HL-60/S4 (cell line): Measurements from ENCODE around the gene CXCL16.

Source experiments
- in situ Hi-C: fragments of 300-500 bp; cut with MboI; formaldehyde crosslinking; loops from 2 replicates; pipeline ENCODE4 v1.14.3; 2022; ENCODE audit warnings: low sequenced_read_pairs

The CXCL16 gene

DNA sequence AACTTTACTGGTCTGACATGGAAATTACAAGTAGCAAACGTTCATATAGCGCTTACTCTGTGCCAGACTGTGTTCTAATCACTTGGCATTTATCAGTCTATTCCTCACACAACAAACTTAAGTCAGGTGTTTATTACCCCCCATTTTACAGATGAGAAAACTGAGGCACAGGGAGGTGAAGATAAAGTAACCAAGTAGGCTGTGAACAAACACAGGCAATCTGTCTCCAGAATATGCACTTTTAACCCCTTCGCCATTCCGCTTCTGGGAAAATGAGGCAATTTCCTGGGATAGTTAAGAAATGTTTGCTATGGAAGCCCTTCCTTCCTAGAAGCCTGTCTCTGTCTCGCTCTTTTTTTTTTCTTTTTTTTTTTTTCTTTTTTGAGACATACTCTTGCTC, 12.2 kb upstream of the CXCL16 start:
- in situ Hi-C loops: no loop called here

DNA sequence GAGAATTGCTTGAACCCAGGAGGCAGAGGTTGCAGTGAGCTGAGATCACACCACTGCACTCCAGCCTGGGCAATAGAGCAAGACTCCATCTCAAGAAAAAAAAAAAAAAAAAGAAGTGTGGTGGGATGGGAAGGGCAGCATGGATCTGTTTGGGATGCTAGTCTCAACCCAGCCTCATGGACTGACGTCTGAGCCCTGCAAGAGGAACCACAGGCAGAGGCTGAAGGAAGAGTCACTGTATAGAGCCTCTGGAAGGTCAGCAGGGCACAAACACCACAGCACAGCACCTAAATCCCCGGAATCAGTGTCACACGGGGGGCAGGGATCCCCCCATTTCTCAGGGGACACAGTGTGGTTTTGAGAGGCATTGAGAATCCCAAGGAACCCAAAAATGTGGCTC, 10.9 kb upstream of the CXCL16 start:
- in situ Hi-C loops: no loop called here

DNA sequence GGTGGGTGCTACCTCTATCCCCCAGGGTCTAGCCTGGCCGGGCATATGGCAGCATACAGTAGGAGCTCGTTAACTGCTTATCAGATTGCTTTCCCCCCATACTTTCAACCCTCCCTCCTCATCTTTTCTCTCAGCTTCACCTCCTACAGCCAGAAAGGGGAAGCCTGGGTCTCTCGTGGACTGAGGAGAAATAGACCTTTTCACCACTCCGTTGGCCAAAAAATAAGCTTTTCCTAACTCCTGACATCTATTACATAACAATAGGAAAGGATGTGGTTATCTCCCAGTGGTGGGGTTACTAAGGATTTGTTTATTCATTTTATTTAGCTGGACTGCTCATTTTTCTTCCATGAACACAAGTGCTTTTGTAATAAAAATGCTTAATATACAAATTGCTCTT, 9.0 kb upstream of the CXCL16 start:
- in situ Hi-C loops: no loop called here

DNA sequence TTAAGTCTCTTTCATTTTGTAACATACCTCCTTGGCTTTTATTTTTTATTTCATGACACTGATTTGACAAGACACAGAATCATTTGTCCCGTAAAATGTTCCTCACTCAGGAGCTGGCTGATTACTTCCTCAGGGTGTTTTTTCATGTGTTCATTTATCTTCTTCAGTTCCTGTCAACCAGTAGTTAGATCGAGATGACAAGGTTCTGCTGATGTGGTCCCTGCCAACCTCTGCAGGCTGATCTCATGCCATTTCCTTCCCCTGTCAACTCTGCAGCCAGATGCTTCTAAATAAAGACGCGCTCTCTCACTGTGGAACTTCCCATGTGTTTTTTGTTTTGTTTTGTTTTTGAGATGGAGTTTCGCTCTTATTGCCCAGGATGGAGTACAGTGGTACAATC, 8.1 kb upstream of the CXCL16 start:
- in situ Hi-C loops: no loop called here

DNA sequence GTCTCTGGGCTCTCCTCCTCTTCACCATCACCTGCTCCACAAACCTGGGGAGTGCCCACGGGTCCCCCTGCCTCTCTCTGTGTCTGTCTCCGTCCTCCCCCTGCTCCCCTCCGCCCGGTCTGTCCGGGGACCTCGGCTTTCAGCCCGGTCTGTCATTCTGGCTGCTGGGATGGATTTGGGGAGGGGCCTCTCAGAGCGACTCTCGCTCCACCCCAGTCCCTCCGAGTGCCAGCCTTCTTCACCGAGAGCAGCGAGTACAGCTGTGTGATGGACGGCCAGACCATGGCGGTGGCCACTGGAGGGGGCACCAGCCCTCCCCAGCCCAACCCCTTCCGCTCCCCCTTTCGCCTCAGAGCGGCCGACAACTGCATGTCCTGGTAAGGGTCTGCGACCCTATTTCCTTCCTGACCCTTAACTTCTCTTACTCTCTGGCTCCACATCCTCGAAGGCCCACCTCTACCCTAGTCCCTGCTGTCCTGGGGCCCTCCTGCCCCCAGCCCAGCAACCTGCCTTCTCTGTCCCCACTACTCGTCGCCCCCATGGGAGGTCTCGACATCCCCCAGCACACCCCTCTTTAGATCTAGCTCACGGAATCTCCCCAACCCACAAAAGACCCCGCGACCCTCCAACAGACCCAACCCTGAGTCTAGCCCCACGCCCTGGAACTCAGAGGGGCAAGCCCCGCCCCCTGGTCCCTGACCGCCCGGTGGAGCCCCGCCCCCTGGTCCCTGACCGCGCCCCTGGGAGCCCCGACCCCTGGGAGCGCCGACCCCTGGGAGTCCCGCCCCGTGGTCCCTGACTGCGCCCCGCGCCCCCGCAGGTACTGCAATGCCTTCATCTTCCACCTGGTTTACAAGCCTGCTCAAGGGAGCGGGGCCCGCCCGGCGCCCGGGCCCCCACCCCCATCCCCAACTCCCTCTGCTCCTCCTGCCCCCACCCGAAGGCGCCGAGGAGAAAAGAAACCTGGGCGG, 5.6 kb upstream of the CXCL16 start:
- in situ Hi-C loops: no loop called here

DNA sequence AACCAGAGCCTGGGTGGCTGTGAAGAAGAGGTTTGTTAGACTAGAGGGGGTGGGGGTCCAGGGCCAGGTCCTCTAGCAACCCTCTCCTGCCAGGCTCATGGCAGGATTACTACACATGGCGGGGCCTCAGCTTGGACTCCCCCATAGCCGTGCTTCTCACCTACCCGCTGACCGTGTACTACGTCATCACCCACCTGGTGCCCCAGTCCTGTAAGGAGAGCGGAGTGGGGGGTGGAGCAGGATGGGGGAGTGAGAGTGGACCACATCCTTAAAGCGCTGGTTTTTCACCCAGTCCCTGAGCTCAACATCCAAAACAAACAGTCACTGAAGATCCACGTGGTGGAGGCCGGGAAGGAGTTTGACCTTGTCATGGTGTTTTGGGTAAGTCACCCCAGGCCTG, 4.2 kb upstream of the CXCL16 start:
- in situ Hi-C loops: no loop called here

DNA sequence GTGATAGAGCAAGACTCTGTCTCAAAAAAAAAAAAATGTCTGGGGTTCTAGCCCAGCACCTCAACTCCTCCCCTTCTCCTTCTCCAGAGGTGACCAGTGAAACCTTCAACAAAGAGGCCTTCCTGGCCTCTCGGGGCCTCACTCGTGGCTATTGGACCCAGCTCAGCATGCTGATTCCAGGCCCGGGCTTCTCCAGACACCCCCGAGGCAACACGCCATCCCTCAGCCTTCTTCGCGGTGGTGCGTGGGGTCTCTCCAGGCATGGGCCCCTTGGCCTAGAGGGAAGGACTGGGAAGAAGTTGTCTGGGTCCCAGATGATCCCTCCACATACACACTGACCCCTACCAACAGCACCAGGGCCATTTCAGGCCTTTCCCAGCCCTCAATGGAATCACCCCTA, 3.5 kb upstream of the CXCL16 start:
- in situ Hi-C loops: no loop called here

DNA sequence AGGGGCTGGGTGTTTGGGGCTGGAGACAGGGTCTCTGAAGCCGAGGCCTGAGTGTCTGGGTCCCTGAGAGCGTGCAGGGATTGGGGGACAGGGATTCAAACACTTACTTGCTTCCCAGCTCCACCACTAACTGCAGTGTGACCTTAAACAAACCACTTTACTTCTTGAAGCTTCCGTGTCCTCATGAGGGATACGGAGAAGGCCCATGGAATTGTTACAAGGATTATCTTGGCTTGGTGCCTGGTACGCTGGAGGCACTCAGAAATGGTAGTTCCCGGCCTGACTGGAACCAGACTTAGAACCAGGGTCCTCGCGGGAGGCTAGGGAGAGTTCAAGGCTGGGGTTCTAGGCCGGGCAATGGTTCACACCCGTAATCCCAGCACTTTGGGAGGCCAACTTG, 2.9 kb upstream of the CXCL16 start:
- in situ Hi-C loops: no loop called here

DNA sequence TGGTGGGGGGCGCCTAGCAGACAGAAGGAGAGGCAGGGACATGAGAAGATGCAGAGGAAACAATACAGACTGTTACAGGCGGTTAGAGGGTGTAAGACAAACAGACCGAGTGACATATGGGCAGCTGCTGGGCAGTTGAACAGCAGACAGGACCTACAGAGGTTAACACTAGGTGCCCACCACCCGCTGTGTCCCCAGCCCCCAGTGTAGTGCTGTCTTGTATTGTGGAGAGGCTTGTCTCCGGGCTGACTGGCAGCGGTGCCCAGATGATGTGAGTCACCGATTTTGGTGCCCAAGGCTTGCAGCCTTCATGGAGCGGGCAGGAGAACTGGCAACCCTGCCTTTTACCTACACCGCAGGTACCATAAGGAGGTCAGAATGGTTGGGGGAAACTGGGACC, 2.4 kb upstream of the CXCL16 start:
- in situ Hi-C loops: no loop called here

DNA sequence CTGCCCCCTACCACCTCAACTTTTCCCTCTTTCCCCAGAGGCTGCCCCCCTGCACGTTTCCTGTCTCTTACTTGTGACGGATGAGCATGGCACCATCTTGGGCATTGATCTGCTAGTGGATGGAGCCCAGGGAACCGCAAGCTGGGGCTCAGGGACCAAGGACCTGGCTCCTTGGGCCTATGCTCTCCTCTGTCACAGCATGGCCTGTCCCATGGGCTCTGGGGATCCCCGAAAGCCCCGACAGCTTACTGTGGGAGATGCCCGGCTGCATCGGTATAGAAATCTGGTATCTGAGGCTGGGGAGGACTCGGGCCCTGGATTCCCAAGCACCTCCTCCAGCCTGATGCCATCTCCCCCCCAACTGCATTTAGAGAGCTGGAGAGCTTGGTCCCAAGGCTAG, 1.8 kb upstream of the CXCL16 start:
- in situ Hi-C loops: no loop called here

DNA sequence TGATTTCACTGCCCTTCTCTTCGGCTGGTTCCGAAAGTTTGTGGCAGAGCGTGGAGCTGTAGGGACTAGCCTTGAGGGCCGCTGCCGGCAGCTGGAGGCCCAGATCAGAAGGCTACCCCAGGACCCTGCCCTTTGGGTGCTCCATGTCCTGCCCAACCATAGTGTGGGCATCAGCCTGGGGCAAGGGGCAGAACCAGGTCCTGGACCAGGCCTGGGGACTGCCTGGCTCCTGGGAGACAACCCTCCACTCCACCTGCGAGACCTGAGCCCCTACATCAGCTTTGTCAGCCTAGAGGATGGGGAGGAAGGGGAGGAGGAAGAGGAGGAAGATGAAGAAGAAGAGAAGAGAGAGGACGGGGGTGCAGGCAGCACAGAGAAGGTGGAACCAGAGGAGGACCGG, 856 bp upstream of the CXCL16 start:
- in situ Hi-C loops: no loop called here

DNA sequence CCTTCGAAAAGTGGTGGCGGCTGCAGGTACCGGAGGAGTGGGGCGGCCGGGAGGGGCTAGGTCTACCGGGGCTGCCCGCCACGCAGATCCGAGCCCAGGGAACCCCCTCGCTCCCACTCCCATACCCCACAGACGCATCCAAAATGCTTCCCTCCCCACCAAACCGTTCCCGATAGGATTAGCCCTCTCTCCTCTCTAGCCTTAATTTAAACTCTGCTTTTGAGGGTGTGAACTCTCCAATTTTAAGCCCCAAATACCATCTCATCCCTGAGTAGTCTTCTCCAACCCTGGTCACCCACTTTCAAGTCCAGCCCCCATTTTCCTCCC, 260 bp upstream of the CXCL16 start:
- in situ Hi-C loops: no loop called here

DNA sequence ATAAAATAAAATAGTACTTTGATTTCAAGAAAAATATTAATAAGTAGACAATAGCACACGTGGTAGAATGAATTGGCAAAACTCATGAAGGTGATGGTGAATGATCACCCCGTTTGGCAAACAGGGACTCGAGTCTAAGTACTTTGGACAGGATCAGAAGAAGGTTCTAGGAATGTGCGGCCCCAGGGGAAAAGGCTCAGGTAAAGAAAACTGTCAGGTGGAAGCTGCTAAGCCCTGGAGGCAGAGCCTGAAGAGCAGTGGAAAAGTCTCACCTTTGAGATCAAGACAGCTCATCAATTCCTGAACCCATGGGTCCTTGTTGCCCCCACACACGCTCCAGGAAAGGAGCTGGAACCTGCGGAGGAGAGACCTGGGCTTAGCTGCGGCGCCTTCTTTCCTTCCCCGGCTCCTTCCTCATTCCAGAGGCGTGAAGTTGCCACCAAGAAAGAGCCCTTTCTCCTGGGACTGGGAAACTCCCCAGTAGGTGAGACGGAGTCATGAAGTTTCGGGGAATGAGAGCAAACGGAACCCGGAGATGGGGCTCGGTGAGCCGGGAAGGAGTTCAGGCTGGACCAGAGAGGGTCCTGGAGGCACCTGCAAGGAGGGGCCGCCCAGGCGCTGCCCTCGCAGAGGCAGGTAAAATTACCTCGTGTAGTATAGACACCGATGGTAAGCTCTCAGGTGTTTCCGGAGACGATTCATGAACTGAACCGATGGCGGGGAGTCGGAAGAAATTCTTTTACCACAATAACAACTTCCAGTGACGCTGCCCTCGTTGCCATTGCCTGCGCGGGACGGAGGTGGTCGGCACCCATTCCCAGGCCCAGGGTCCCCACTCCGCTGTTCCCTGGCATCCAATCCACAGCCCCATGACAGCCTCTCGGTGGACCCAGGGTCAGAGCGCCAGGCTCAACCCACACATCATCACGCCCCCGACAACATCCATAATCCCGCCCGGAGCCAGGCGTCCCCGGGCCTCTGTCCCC, 1.3 kb downstream of the CXCL16 start:
- in situ Hi-C loops: no loop called here

DNA sequence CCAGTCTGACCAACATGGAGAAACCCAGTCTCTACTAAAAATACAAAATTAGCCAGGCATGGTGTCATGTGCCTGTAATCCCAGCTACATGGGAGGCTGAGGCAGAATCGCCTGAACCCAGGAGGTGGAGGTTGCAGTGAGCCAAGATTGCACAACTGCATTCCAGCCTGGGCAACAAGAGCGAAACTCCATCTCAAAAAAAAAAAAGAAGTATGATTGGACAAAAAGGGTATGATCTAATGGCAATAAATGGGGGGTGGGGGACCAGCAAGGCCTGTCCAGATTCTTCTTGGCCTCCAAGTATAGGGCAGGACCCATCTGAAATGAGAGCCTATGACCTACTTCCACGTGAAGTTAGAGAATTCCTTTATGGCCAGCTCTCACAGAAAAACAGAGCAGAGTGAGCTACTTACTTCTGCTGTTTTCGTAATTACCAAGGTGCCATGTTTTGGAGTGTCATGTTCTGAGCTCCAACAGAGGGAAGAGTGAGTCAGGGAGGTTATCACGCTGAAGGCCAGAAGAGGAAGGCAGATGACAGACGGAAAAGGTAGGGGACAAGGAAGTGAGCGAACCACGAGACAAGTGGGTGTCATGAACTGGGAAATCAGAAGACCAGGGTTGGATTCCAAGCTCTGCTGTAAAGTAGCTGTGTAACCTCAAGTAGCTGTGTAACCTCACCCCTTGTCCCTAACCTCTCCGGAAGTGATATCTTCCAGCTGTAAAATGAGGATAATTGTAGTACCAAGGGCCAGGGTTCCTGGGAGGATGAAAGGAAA, 3.7 kb downstream of the CXCL16 start:
- in situ Hi-C loops: no loop called here

DNA sequence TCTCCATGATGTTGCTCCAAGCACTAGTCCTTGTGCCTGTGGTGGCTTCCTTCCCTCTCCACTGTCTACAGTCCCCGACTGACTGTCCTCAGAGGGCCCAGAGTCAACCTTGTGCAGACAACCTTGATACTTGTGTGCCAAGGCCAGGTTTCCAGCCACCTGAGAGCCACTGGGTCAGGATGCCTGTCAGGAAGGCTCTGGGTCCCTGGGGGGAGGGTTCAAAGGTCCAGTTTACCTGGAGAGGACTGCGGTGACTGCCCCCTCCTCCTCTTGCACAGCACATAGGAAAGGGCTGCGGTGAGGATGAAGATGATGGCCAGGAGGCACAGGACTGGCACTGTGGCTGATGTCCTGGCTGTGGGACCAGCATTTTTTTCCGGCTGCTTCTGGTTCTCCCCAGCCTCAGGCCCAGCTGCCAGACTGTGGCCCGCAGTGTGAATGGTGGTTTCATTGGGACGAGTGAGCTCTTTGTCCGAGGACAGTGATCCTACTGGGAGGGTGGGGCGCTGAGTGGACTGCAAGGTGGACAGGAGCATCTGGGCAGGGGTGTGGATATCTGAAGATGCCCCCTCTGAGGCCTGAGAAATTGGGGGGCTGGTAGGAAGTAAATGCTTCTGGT, 4.8 kb downstream of the CXCL16 start:
- in situ Hi-C loops: no loop called here

DNA sequence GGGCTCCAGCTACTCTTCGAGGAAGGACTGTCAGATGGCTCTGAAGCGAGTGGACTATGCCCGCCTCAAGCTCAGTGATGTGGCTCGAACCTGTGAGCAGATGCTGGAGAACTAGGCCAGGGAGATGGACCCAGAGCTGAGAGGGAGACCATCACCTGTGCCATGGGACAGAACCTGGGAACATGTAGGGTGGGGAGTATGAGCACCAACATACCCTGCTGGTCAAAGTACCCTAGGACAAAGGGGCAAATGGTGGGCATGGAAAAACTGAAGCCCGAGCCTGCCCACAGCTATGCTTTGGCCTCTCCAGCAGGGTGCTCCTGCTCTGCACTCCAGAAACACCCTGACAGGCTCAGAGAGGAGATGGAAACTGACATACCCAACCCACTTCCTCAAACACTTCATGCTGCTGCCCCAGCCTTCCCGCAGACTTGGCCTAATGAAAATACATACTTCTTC, 6.6 kb downstream of the CXCL16 start:
- in situ Hi-C loops: no loop called here

DNA sequence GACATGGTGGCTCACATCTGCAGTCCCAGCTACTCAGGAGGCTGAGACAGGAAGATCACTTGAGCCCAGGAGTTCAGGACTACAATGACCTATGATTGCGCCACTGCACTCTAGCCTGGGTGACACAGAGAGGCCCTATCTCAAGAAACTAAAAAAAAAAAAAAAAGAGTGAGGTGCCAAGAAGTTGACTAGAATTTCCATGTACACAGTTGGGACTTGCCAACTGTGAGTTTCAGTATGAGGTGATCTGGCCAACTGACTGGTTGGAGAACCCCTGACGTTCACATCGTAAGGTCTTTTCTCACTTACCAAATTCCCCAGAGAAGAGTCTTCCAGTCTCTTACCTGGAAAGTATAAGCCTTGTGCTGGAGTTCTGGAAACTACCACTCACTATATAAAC, 11.6 kb downstream of the CXCL16 start:
- in situ Hi-C loops: no loop called here

DNA sequence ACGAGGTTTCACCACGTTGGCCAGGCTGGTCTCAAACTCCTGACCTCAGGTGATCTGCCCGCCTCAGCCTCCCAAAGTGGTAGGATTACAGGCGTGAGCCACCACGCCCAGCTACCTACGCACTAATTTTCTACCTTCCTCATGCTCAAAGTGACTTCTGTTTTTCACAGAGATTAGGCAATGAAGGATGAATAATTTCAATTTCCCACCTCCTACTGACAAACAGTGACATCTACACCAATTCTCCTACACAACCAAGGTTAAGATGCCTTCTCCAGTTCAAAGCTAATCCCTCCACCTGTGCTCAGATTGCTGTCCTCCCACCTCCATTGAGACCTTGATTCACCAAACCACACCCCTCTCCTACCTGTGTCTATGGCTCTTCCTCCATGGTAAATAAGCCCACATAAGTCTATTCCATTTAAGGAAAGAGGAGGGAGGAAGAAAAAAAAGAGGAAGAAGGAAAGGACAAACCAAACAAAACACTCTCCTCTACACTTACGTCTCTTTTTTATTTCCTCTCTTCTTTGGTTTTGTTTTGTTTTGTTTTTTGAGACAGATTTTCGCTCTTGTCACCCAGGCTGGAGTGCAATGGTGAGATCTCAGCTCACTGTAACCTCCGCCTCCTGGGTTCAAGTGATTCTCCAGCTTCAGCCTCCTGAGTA, 13.9 kb downstream of the CXCL16 start:
- in situ Hi-C loops: no loop called here

DNA sequence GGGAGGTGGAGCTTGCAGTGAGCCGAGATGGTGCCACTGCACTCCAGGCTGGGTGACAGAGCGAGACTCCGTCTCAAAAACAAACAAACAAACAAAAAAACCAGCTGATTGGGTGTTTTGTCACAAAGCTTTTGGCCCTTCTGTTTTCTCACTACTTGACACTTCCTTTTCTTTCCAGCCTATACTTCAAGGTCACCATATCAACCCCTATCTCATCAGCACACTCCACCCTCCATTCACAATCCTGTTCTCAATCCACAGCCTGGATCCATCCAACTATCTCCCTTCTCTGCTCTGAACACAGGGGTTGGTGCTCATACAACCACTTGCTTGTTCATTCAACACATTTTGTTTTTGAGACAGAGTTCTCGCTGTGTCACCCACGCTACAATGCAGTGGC, 15.1 kb downstream of the CXCL16 start:
- in situ Hi-C loops: no loop called here

DNA sequence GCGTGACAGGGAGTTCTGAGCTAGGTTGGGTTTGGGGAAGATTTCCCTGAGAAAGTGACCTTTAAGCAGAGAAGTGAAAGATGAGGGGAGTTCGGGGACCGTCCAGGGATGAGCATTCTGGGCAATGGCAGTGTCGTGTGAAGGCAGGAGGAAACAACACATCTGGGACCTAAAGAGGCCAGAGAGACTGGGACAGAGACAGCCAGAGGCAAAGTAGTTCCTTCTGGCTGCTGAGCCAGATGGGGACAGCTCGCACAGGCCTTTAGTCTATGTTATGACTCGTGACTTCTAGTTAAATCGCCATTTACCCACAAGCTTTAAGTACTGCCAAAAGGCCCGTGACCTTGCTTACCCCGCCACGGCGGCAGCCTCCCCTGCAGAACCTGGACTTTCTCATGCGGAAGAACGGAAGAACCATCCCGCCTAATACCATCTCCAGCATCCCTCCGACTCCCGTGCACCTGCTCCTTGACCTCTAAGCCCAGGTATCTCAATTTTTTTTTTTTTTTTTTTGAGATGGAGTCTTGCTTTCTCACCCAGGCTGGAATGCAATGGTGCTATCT, 17.0 kb downstream of the CXCL16 start:
- in situ Hi-C loops: no loop called here
